Measurements from ENCODE around the gene UBE3B.

DNA sequence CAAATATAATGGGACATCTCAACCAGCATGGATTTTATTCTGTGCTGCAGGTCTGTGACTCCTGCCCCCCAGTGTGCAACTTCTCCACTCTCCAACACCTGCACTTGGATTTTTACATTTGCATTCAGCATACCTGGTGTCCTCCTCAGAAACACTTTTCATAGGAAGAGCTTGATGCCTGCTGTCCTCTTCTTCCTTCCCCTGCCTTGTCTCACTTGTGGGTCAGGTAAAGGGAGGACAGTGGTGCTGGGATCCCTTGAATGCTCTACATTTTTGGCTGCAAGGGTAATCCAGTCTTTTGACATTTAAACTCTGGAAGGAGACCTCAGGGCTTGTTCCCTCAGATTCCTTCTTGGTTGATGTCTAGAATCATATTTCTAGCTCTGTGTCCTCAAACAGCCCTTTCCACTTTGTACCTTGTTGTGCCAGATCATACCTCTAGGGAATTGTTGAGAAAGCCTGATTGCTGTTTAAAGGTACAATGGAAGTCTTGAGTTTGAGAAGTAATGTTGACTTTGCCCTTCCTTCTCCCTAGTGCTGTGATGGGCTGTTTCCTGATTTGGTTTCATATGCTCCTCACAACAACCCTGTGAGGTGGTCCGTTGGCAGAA is 12.6 kb downstream of the UBE3B start:
- TF ChIP-seq, protein P1, sequence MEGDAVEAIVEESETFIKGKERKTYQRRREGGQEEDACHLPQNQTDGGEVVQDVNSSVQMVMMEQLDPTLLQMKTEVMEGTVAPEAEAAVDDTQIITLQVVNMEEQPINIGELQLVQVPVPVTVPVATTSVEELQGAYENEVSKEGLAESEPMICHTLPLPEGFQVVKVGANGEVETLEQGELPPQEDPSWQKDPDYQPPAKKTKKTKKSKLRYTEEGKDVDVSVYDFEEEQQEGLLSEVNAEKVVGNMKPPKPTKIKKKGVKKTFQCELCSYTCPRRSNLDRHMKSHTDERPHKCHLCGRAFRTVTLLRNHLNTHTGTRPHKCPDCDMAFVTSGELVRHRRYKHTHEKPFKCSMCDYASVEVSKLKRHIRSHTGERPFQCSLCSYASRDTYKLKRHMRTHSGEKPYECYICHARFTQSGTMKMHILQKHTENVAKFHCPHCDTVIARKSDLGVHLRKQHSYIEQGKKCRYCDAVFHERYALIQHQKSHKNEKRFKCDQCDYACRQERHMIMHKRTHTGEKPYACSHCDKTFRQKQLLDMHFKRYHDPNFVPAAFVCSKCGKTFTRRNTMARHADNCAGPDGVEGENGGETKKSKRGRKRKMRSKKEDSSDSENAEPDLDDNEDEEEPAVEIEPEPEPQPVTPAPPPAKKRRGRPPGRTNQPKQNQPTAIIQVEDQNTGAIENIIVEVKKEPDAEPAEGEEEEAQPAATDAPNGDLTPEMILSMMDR (IDR thresholded peaks at IDR 0.05): no peak
- no peak for TF ChIP-seq POLR2A (IDR thresholded peaks at IDR 0.05)
